Endothelial cell of umbilical vein (primary cell): ENCODE data around the gene TFG. TPM values are rescaled to one million over a fixed set of nuclear protein-coding genes. Genes with fewer than 3 reads are reported as not detected.
A peak's percentile ranks its signal among the peaks of the same experiment; 100 is the strongest.

Source experiments
- BruUV-seq: library from RNA; stranded (reverse); fragments of 400-500 nt; replicated peaks from 2 replicates; lab custom pipeline; 2021; lab: Mats Ljungman, UMichigan
- CTCF ChIA-PET: fragments of 300-600, 350-600 bp; sonication (Branson Sonifier 250); formaldehyde crosslinking; loops from one replicate; lab custom pipeline; 2021; ENCODE audit warnings: antibody characterized with exemption, inconsistent platforms; lab: Charles Lee
- POLR2A ChIA-PET: fragments of 300-600, 350-600 bp; sonication (Branson Sonifier 250); formaldehyde crosslinking; loops from one replicate; lab custom pipeline; 2021; ENCODE audit warnings: antibody characterized with exemption, inconsistent platforms; lab: Charles Lee
- DNase-seq: peaks from one replicate; pipeline ENCODE4 v3.0.0-alpha.2; 2011; ENCODE audit warnings: low read depth, low spot score
- FAIRE-seq: peaks from 2 replicates; lab custom pipeline; 2011; peaks lifted over from hg19 to GRCh38; lab: Jason Lieb, UNC
- H2AFZ ChIP-seq: 2 replicates; pipeline ENCODE4 v1.6.0; 2012; ENCODE audit warnings: low read depth, low read length, control low read depth, inconsistent platforms
- H3K27ac ChIP-seq: 2 replicates; pipeline ENCODE4 v1.5.1; 2011; ENCODE audit warnings: low read depth, mild to moderate bottlenecking, control low read depth, low read length, moderate library complexity; ENCODE audit not compliant: insufficient read depth
- H3K27me3 ChIP-seq, 2 experiments: 2 replicates each; pipeline versions ENCODE4 v1.6.0 to v1.6.1; 2011; ENCODE audit warnings: low read length in 2 of 2, mixed read lengths in 1 of 2; ENCODE audit not compliant: control insufficient read depth in 2 of 2, insufficient read depth in 2 of 2
- H3K36me3 ChIP-seq, 2 experiments: 2 replicates in 1 of 2; 3 replicates in 1 of 2; pipeline ENCODE4 v1.5.1; 2011; ENCODE audit warnings: low read length in 2 of 2, mild to moderate bottlenecking in 1 of 2, moderate library complexity in 1 of 2; ENCODE audit not compliant: control insufficient read depth in 2 of 2, insufficient read depth in 2 of 2; ENCODE audit errors: extremely low read depth in 1 of 2
- H3K4me1 ChIP-seq: 3 replicates; pipeline ENCODE4 v1.5.1; 2011; ENCODE audit warnings: mild to moderate bottlenecking, low read length; ENCODE audit not compliant: control insufficient read depth, insufficient read depth; ENCODE audit errors: extremely low read depth
- H3K4me2 ChIP-seq: 2 replicates; pipeline ENCODE4 v1.6.1; 2011; ENCODE audit warnings: low read length, control low read depth, mixed read lengths; ENCODE audit not compliant: insufficient read depth
- H3K4me3 ChIP-seq, 3 experiments: fragments of 200-600 bp in 1 of 3; sonication (generic), shearing (Covaris generic) in 1 of 3; replicated peaks in 1 of 3; 2 replicates each; pipeline ENCODE4 v1.5.1; 2011 to 2016; ENCODE audit warnings: control low read depth in 3 of 3, low read length in 3 of 3, mild to moderate bottlenecking in 2 of 3, inconsistent platforms in 1 of 3, low read depth in 1 of 3, moderate library complexity in 1 of 3; ENCODE audit not compliant: insufficient read depth in 1 of 3
- H3K79me2 ChIP-seq: 2 replicates; pipeline ENCODE4 v1.6.0; 2012; ENCODE audit warnings: low read length, inconsistent platforms; ENCODE audit not compliant: control insufficient read depth, insufficient read depth
- H3K9ac ChIP-seq: replicated peaks from 2 replicates; pipeline ENCODE3; 2011; ENCODE audit warnings: low read length, control low read depth; ENCODE audit not compliant: insufficient read depth; ENCODE audit errors: extremely low read depth
- H3K9me1 ChIP-seq: replicated peaks from 3 replicates; pipeline ENCODE4 v1.6.0; 2011; ENCODE audit warnings: mild to moderate bottlenecking, low read length; ENCODE audit not compliant: control insufficient read depth, insufficient read depth; ENCODE audit errors: extremely low read depth
- H3K9me3 ChIP-seq: replicated peaks from 2 replicates; pipeline ENCODE4 v1.5.1; 2012; ENCODE audit warnings: low read length, inconsistent platforms; ENCODE audit not compliant: control insufficient read depth, insufficient read depth
- H4K20me1 ChIP-seq: replicated peaks from 2 replicates; pipeline ENCODE3; 2011; ENCODE audit warnings: mild to moderate bottlenecking, low read length; ENCODE audit not compliant: control insufficient read depth, insufficient read depth; ENCODE audit errors: extremely low read depth
- EZH2 ChIP-seq: IDR thresholded peaks from 2 replicates; pipeline ENCODE4 v1.6.1; 2012; ENCODE audit warnings: borderline replicate concordance, low read depth, mild to moderate bottlenecking, moderate library complexity, low read length, inconsistent platforms; ENCODE audit not compliant: severe bottlenecking
- FOS ChIP-seq: IDR thresholded peaks from 2 replicates; pipeline ENCODE4 v1.6.1; 2011; ENCODE audit warnings: mild to moderate bottlenecking, low read length, moderate library complexity, borderline replicate concordance; ENCODE audit not compliant: insufficient read depth
- GATA2 ChIP-seq: IDR thresholded peaks from 2 replicates; pipeline ENCODE4 v1.7.0; 2011; ENCODE audit warnings: low read depth, mild to moderate bottlenecking, moderate library complexity, mixed read lengths, low read length; ENCODE audit not compliant: insufficient read length, insufficient read depth
- JUN ChIP-seq: IDR thresholded peaks from 2 replicates; pipeline ENCODE4 v1.6.1; 2011; ENCODE audit warnings: borderline replicate concordance, low read depth; ENCODE audit not compliant: insufficient read length, insufficient read depth
- MYC ChIP-seq: IDR thresholded peaks from one replicate; pipeline ENCODE4 v1.6.1; 2011; ENCODE audit warnings: mild to moderate bottlenecking, low read depth, low read length
- POLR2A ChIP-seq: IDR thresholded peaks from 2 replicates; pipeline ENCODE4 v1.6.1; 2012; ENCODE audit warnings: low read depth, mild to moderate bottlenecking, control low read depth, low read length
- POLR2AphosphoS5 ChIP-seq: IDR thresholded peaks from 2 replicates; pipeline ENCODE4 v1.6.1; 2012; ENCODE audit warnings: low read depth, mild to moderate bottlenecking, control low read depth, low read length, moderate library complexity; ENCODE audit not compliant: insufficient read depth
- dilution Hi-C: fragments of 300-500 bp; cut with MboI; formaldehyde crosslinking; loops from one replicate; pipeline ENCODE4 v1.15.0; 2019; ENCODE audit warnings: low sequenced_read_pairs; ENCODE audit not compliant: extremely low pct_ligation_motif_present
- intact Hi-C: fragments of 100-400 bp; cut with micrococcal nuclease; formaldehyde crosslinking; loops from one replicate; pipeline ENCODE4 v1.10.0; 2022
- polyA plus RNA-seq, 4 experiments: library from polyadenylated mRNA; depleted of rRNA in 3 of 4; stranded (reverse) in 3 of 4; unstranded in 1 of 4; fragments of >200 nt; gene quantifications; 2 replicates each; pipeline versions ENCODE4 v1.2.1 to v1.2.3, GENCODE V29; 2011 to 2012; ENCODE audit warnings: missing spikeins in 1 of 4
- total RNA-seq: library from RNA; stranded (reverse); gene quantifications from 2 replicates; pipeline ENCODE4 v1.2.3, GENCODE V29; 2021
- TF ChIP-seq, protein P1 (sequence below): IDR thresholded peaks from 2 replicates; pipeline ENCODE4 v1.6.1; 2011; ENCODE audit not compliant: insufficient read depth, insufficient read length
- TF ChIP-seq, protein P2 (sequence below), 2 donors: IDR thresholded peaks; 1 replicate in 1 of 2; 2 replicates in 1 of 2; pipeline ENCODE4 v1.5.1; 2011; ENCODE audit warnings: low read length in 2 of 2, mild to moderate bottlenecking in 2 of 2, moderate library complexity in 2 of 2, control low read depth in 1 of 2, inconsistent platforms in 1 of 2, low read depth in 1 of 2; ENCODE audit not compliant: insufficient read depth in 1 of 2; ENCODE audit errors: extremely low read depth in 1 of 2

TFG gene
- total and polyA plus RNA-seq, 2 donors (not counting 3 experiments of a cell fraction or from before 2014, with no cell fraction given) = 106 to 154 TPM

DNA sequence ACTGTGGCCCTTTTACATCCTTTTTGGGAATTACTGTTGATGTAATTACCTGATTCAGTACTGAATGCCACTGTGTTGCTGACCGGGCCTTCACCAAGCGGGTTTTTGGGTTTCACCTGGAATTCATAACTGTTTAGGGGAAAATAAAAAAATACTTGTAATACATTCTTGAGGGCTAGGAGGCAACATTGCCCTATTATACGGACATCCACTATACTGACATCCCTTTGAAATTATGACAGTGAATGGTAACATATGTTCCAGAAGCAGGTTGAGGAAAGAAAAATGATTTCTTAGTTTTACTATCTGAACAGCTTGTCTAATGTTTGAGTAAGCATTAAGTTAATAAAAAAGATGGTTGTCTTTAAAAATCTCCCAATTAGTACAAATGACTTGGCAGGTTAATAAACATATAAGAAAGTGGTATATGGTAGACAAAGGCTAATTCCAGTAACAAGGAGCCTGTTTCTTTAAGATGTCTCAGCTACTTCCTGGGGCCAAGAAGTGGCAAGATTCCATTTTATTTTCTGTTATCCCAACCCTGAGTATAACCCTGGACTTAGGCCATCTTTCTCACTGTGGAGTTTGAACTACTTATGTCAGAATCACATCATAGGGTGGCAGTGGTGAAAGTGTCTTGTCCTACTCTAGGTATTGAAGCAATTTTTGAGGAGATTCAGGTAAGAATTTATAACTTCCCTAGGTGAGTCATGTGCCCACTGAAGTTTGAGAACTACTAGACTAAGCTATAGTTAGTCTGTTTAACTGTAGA, 45.5 kb downstream of the TFG start:
- Histone ChIP-seq H3K4me3 (no peak overlapping the region), H2AFZ (no peak overlapping the region), H3K4me1 (no peaks in the 10 kb centered on the region), H3K4me2 (no peak overlapping the region), H3K9me3 (no peaks in the 10 kb centered on the region), H3K27ac (no peak overlapping the region), H4K20me1 (no peaks in the 10 kb centered on the region), H3K27me3 (no peaks in the 10 kb centered on the region), H3K9me1 (no peaks in the 10 kb centered on the region), H3K9ac (no peak overlapping the region), H3K36me3 (peaks cover 8 to 15% of the 10 kb centered on the region in 2 experiments), H3K79me2 (no peaks in the 10 kb centered on the region)
- DNase-seq (peak; percentile 7), FAIRE-seq (no peak)
- ChIA-PET POLR2A (no interaction called here), CTCF (interaction anchor here (1.1 to 2.4 kb wide), 3 partner anchors 9 to 441 kb away, joined by 3 to 6 read pairs (median 3); no protein-coding TSS in a partner anchor)
- intact Hi-C loops (loop anchor here (5.0 kb wide), 1 partner anchor 443 kb away; no protein-coding TSS in a partner anchor), dilution Hi-C loops (no loop called here)
- BruUV-seq = no TSS peak
- no peak for TF ChIP-seq JUN
- TF ChIP-seq FOS = no peak
- no peak for TF ChIP-seq POLR2AphosphoS5
- TF ChIP-seq, protein P1, sequence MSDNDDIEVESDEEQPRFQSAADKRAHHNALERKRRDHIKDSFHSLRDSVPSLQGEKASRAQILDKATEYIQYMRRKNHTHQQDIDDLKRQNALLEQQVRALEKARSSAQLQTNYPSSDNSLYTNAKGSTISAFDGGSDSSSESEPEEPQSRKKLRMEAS = no peak
- TF ChIP-seq POLR2A = no peak
- TF ChIP-seq EZH2 = no peak
- TF ChIP-seq MYC = no peak
- TF ChIP-seq, protein P2, sequence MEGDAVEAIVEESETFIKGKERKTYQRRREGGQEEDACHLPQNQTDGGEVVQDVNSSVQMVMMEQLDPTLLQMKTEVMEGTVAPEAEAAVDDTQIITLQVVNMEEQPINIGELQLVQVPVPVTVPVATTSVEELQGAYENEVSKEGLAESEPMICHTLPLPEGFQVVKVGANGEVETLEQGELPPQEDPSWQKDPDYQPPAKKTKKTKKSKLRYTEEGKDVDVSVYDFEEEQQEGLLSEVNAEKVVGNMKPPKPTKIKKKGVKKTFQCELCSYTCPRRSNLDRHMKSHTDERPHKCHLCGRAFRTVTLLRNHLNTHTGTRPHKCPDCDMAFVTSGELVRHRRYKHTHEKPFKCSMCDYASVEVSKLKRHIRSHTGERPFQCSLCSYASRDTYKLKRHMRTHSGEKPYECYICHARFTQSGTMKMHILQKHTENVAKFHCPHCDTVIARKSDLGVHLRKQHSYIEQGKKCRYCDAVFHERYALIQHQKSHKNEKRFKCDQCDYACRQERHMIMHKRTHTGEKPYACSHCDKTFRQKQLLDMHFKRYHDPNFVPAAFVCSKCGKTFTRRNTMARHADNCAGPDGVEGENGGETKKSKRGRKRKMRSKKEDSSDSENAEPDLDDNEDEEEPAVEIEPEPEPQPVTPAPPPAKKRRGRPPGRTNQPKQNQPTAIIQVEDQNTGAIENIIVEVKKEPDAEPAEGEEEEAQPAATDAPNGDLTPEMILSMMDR (IDR thresholded peaks at IDR 0.05; ENCODE audit: extremely low read depth in 1 of 2, insufficient read depth in 1 of 2, low read depth in 1 of 2, low read length in 2 of 2) = no peak
- no peak for TF ChIP-seq GATA2
